HepG2 (cell line): ENCODE results near the gene NDUFS7. TPM values are rescaled to one million over a fixed set of nuclear protein-coding genes. Genes with fewer than 3 reads are reported as not detected.

Source experiments
- ATAC-seq: fragments of 200-7000 bp; cut with Tn5 transposase; 3 replicates; pipeline ENCODE4 v1.9.1; 2020; ENCODE audit warnings: mild to moderate bottlenecking, moderate library complexity
- BruUV-seq: library from RNA; stranded (reverse); fragments of 400-500 nt; replicated peaks from 2 replicates; lab custom pipeline; 2021; lab: Mats Ljungman, UMichigan
- CTCF ChIA-PET: fragments of 300-600 bp; formaldehyde crosslinking; extraction: SDS; loops from one replicate; lab custom pipeline; 2021; ENCODE audit warnings: low total read pairs, inconsistent platforms, low intra/inter-chr PET ratio; lab: Yijun Ruan, JAX
- POLR2A ChIA-PET: fragments of 350-600 bp; sonication (Branson Sonifier 250); formaldehyde crosslinking; loops from one replicate; lab custom pipeline; 2020; ENCODE audit warnings: antibody characterized with exemption, inconsistent platforms; lab: Yijun Ruan, JAX
- DNase-seq: peaks from one replicate; pipeline ENCODE4 v3.0.0-alpha.2; 2015; ENCODE audit warnings: low spot score
- FAIRE-seq: peaks from 3 replicates; lab custom pipeline; 2011; peaks lifted over from hg19 to GRCh38; lab: Jason Lieb, UNC
- H2AFZ ChIP-seq: one replicate; pipeline ENCODE4 v1.6.1; 2011; ENCODE audit warnings: low read length, inconsistent platforms
- H3K27ac ChIP-seq: fragments of 300-600 bp; 3 replicates; pipeline ENCODE4 v1.8.0; 2011; ENCODE audit warnings: mixed run types, mild to moderate bottlenecking, mixed read lengths, low read length, inconsistent platforms; ENCODE audit not compliant: insufficient read depth; ENCODE audit errors: extremely low read length
- H3K27me3 ChIP-seq, 2 experiments: fragments of 200-600 bp in 1 of 2; 2 replicates in 1 of 2; 3 replicates in 1 of 2; pipeline versions ENCODE4 v1.6.0 to v1.8.0; 2011; ENCODE audit warnings: low read length in 2 of 2, mild to moderate bottlenecking in 2 of 2, moderate library complexity in 2 of 2, inconsistent platforms in 1 of 2; ENCODE audit not compliant: insufficient read depth in 2 of 2, control insufficient read depth in 1 of 2
- H3K36me3 ChIP-seq, 2 experiments: fragments of 200-600 bp in 1 of 2; replicated peaks in 1 of 2; 2 replicates in 1 of 2; 3 replicates in 1 of 2; pipeline versions ENCODE4 v1.5.1 to v1.8.0; 2011; ENCODE audit warnings: low read length in 2 of 2, inconsistent platforms in 1 of 2; ENCODE audit not compliant: insufficient read depth in 2 of 2, control insufficient read depth in 1 of 2
- H3K4me1 ChIP-seq: 2 replicates; pipeline ENCODE4 v1.5.1; 2012; ENCODE audit warnings: low read length, inconsistent platforms; ENCODE audit not compliant: insufficient read depth
- H3K4me2 ChIP-seq: 2 replicates; pipeline ENCODE4 v1.6.0; 2011; ENCODE audit warnings: low read depth, low read length, inconsistent platforms
- H3K4me3 ChIP-seq, 3 experiments: fragments of 200-600 bp in 1 of 3; sonication (generic), shearing (Covaris generic) in 1 of 3; replicated peaks in 1 of 3; 2 replicates each; pipeline ENCODE4 v1.5.1; 2011 to 2016; ENCODE audit warnings: low read length in 3 of 3, inconsistent platforms in 2 of 3, low read depth in 2 of 3, mild to moderate bottlenecking in 2 of 3, control low read depth in 1 of 3, mixed read lengths in 1 of 3; ENCODE audit not compliant: insufficient read depth in 1 of 3
- H3K79me2 ChIP-seq: one replicate; pipeline ENCODE4 v1.6.1; 2011; ENCODE audit warnings: low read length, inconsistent platforms; ENCODE audit not compliant: insufficient read depth
- H3K9ac ChIP-seq: 2 replicates; pipeline ENCODE4 v1.6.0; 2011; ENCODE audit warnings: mild to moderate bottlenecking, low read depth, low read length, inconsistent platforms; ENCODE audit not compliant: insufficient read depth
- H3K9me3 ChIP-seq: 2 replicates; pipeline ENCODE4 v1.5.1; 2012; ENCODE audit warnings: mild to moderate bottlenecking, low read length
- H4K20me1 ChIP-seq: 2 replicates; pipeline ENCODE4 v1.6.0; 2011; ENCODE audit warnings: inconsistent platforms, mild to moderate bottlenecking, low read length, moderate library complexity; ENCODE audit not compliant: insufficient read depth
- AGO2 ChIP-seq: fragments of 200-400 bp; formaldehyde crosslinking; optimal IDR thresholded peaks from 2 replicates; pipeline ENCODE3; 2017; ENCODE audit warnings: mild to moderate bottlenecking, low read depth, low read length, moderate library complexity
- MED8 ChIP-seq: sonication (generic); formaldehyde crosslinking; IDR thresholded peaks from 2 replicates; pipeline ENCODE4 v1.8.1; 2023; ENCODE audit warnings: mild to moderate bottlenecking, missing genetic modification reagents; ENCODE audit not compliant: insufficient replicate concordance
- MTA1 ChIP-seq: sonication (generic); formaldehyde crosslinking; IDR thresholded peaks from 2 replicates; pipeline ENCODE4 v1.4.0; 2020; ENCODE audit warnings: missing genetic modification reagents, mild to moderate bottlenecking, borderline replicate concordance
- SRF ChIP-seq: IDR thresholded peaks from 2 replicates; pipeline ENCODE4 v1.6.1; 2011; ENCODE audit warnings: mild to moderate bottlenecking, low read depth, low read length, moderate library complexity
- TFDP1 ChIP-seq: IDR thresholded peaks from 2 replicates; pipeline ENCODE4 v1.6.1; 2016; ENCODE audit warnings: missing compliant biosample characterization, missing genetic modification reagents, borderline replicate concordance
- ZBTB33 ChIP-seq: sonication (generic); formaldehyde crosslinking; IDR thresholded peaks from 2 replicates; pipeline ENCODE4 v1.4.0; 2020; ENCODE audit warnings: missing genetic modification reagents
- ZNF510 ChIP-seq: sonication (generic); formaldehyde crosslinking; IDR thresholded peaks from 2 replicates; pipeline ENCODE4 v1.4.0; 2020; ENCODE audit warnings: low read depth, mild to moderate bottlenecking, missing genetic modification reagents
- ZNF562 ChIP-seq: sonication (generic); formaldehyde crosslinking; IDR thresholded peaks from 2 replicates; pipeline ENCODE4 v1.8.0; 2022; ENCODE audit warnings: missing genetic modification reagents, borderline replicate concordance
- ZNF616 ChIP-seq: sonication (generic); formaldehyde crosslinking; IDR thresholded peaks from 2 replicates; pipeline ENCODE4 v1.5.0; 2020; ENCODE audit warnings: low read depth, mild to moderate bottlenecking, missing genetic modification reagents
- whole genome bisulfite sequencing: methylation state at CpG from one replicate; pipeline ENCODE4 v1.1.6; 2017; ENCODE audit warnings: low lambda C conversion rate; 5-methylcytosine and 5-hydroxymethylcytosine counted together
- in situ Hi-C: cut with HindIII; loops from 2 replicates; pipeline ENCODE4 v1.10.0; 2017; ENCODE audit warnings: low pct_unique_long_range_greater_than_20kb; ENCODE audit not compliant: extremely low pct_ligation_motif_present
- intact Hi-C: fragments of 100-400 bp; cut with micrococcal nuclease; formaldehyde crosslinking; loops from one replicate; pipeline ENCODE4 v1.10.0; 2022; ENCODE audit not compliant: unreplicated experiment
- polyA plus RNA-seq, 8 experiments: library from polyadenylated mRNA; depleted of rRNA in 3 of 8; stranded (reverse) in 7 of 8; unstranded in 1 of 8; fragments of >200 nt; fragmentation: Illumina TruSeq in 4 of 8; extraction: Trizol in 4 of 8; gene quantifications; 2 replicates each; pipeline versions ENCODE4 v1.2.1 to v1.2.3, GENCODE V29; 2011 to 2016; ENCODE audit warnings: low read depth in 4 of 8, missing spikeins in 1 of 8, mixed read lengths in 1 of 8; ENCODE audit not compliant: insufficient read depth in 1 of 8
- total RNA-seq, 5 experiments: library from RNA; depleted of rRNA; stranded (reverse); fragments of >200 nt; fragmentation: Illumina TruSeq; extraction: Trizol; gene quantifications; 2 replicates each; pipeline ENCODE4 v1.2.3, GENCODE V29; 2016; ENCODE audit warnings: low read depth in 1 of 5

Gene NDUFS7
- total and polyA plus RNA-seq, 2 of the 13 experiments (the other 11 are each of a cell fraction or from before 2014, with no cell fraction given): 34.3 to 66.9 TPM

- TF ChIP-seq TFDP1: no peak
- peak; percentile 93 for TF ChIP-seq AGO2
- TF ChIP-seq ZNF510: no peak
- BruUV-seq: no TSS peak
- DNase-seq (no peak), ATAC-seq (no peak), FAIRE-seq (no peak)
- Histone ChIP-seq H3K9me3 (no peaks in the 10 kb centered on the region), H3K27ac (no peak overlapping the region), H3K4me2 (no peak overlapping the region), H3K9ac (no peak overlapping the region), H3K4me3 (no peak overlapping the region), H3K4me1 (peaks cover 32% of the 10 kb centered on the region), H2AFZ (no peak overlapping the region), H3K36me3 (peaks cover 26 to 72% of the 10 kb centered on the region in 2 experiments), H3K27me3 (no peaks in the 10 kb centered on the region), H3K79me2 (peaks cover 28% of the 10 kb centered on the region), H4K20me1 (peaks cover 15% of the 10 kb centered on the region)
- CTCF ChIA-PET: no interaction called here
- intact Hi-C loops: no loop called here
- WGBS: 97% methylated on average over 18 of the region's 27 CpGs
- in situ Hi-C loops: no loop called here
- POLR2A ChIA-PET: no interaction called here
Observed at GRCh38 chr19:1427221-1427920, 43.7 kb downstream of the NDUFS7 start.

GRCh38 chr19:1428738-1429391 lies 45.2 kb downstream of the NDUFS7 start:
- no peak for ATAC-seq
- BruUV-seq: no TSS peak
- TF ChIP-seq ZNF562 (CRISPR knock-in tag) (no peak), AGO2 (peak; percentile 91), SRF (no peak), MTA1 (no peak), ZNF616 (CRISPR knock-in tag) (no peak), ZBTB33 (CRISPR knock-in tag) (peak; percentile 83), MED8 (no peak)

More at GRCh38 chr19:1428738-1429391, 45.2 kb downstream of the NDUFS7 start:
- in situ Hi-C loops (no loop called here), intact Hi-C loops (no loop called here)
- 93% methylated on average over 15 of the region's 41 CpGs for WGBS
- Histone ChIP-seq H3K79me2 (peaks cover 23% of the 10 kb centered on the region), H3K4me3 (no peak overlapping the region), H3K36me3 (peaks cover 30 to 71% of the 10 kb centered on the region in 2 experiments), H3K9me3 (no peaks in the 10 kb centered on the region), H4K20me1 (peaks cover 8% of the 10 kb centered on the region), H3K27me3 (no peaks in the 10 kb centered on the region), H2AFZ (no peak overlapping the region), H3K4me1 (peaks cover 20% of the 10 kb centered on the region), H3K9ac (no peak overlapping the region), H3K27ac (no peak overlapping the region), H3K4me2 (no peak overlapping the region)
- ChIA-PET CTCF (no interaction called here), POLR2A (interaction anchor here (1.0 kb wide), 1 partner anchor 16 kb away, joined by 4 read pairs; no protein-coding TSS in a partner anchor)
- no peak for FAIRE-seq
- DNase-seq: no peak
